K562 (cell line): ENCODE results near the gene AIF1. TPM values are rescaled to one million over a fixed set of nuclear protein-coding genes. Genes with fewer than 3 reads are reported as not detected.

Experiments
- ESRRB ChIP-seq: fragments of 250-450 bp; sonication (Bioruptor Pico); IDR thresholded peaks from 2 replicates; pipeline ENCODE4 v1.5.0; 2020; ENCODE audit warnings: mild to moderate bottlenecking, moderate library complexity, borderline replicate concordance
- GTF2A2 ChIP-seq: IDR thresholded peaks from 2 replicates; pipeline ENCODE4 v1.6.1; 2016; ENCODE audit warnings: mild to moderate bottlenecking, missing genetic modification characterization, missing compliant biosample characterization
- NFATC3 ChIP-seq: fragments of 450-650 bp; IDR thresholded peaks from 2 replicates; pipeline ENCODE4 v1.6.1; 2017; ENCODE audit warnings: mild to moderate bottlenecking
- NFE2L1 ChIP-seq: fragments of 450-650 bp; IDR thresholded peaks from 2 replicates; pipeline ENCODE4 v1.6.1; 2016; ENCODE audit warnings: missing genetic modification characterization, low read depth, mild to moderate bottlenecking, missing compliant biosample characterization, moderate library complexity, borderline replicate concordance
- PCBP1 ChIP-seq: fragments of 200-400 bp; formaldehyde crosslinking; IDR thresholded peaks from 2 replicates; pipeline ENCODE4 v1.6.1; 2018; ENCODE audit warnings: mild to moderate bottlenecking, low read depth, low read length; ENCODE audit not compliant: poor library complexity, severe bottlenecking
- STAG1 ChIP-seq: sonication (generic); formaldehyde crosslinking; IDR thresholded peaks from 2 replicates; pipeline ENCODE4 v1.5.0; 2020; ENCODE audit warnings: missing genetic modification reagents, borderline replicate concordance
- TGIF2 ChIP-seq: sonication (generic); formaldehyde crosslinking; IDR thresholded peaks from 2 replicates; pipeline ENCODE4 v1.8.1; 2022; ENCODE audit warnings: mild to moderate bottlenecking, missing genetic modification reagents, moderate library complexity
- ZNF263 ChIP-seq: sonication (generic); formaldehyde crosslinking; IDR thresholded peaks from 2 replicates; pipeline ENCODE4 v1.8.0; 2022; ENCODE audit warnings: mild to moderate bottlenecking, missing genetic modification reagents, borderline replicate concordance
- polyA plus RNA-seq, 8 experiments: library from polyadenylated mRNA; depleted of rRNA in 4 of 8; stranded (reverse) in 5 of 8; unstranded in 3 of 8; fragments of >200 nt; fragmentation: Nextera tagmentation in 2 of 8; fragmentation: Illumina TruSeq in 1 of 8; extraction: Ambion mirVana in 2 of 8; extraction: Trizol in 1 of 8; gene quantifications; 2 replicates each; pipeline versions ENCODE4 v1.2.1 to v1.2.3, GENCODE V29; 2011 to 2014; ENCODE audit warnings: inconsistent platforms in 1 of 8, missing spikeins in 1 of 8
- total RNA-seq, 7 experiments: library from RNA; depleted of rRNA in 6 of 7; stranded (reverse); fragments of >200 nt in 6 of 7; fragmentation: Illumina TruSeq in 2 of 7; extraction: Trizol in 2 of 7; gene quantifications; 2 replicates each; pipeline versions ENCODE4 v1.2.1 to v1.2.3, GENCODE V29; 2011 to 2021; ENCODE audit warnings: low replicate concordance in 1 of 7
- TF ChIP-seq, protein P1 (sequence below), 2 experiments: IDR thresholded peaks; 2 replicates each; pipeline ENCODE4 v1.6.1; 2011; ENCODE audit warnings: borderline replicate concordance in 1 of 2, control low read depth in 1 of 2, low read depth in 1 of 2, low read length in 1 of 2, mild to moderate bottlenecking in 1 of 2, mixed read lengths in 1 of 2, moderate library complexity in 1 of 2; ENCODE audit not compliant: insufficient read depth in 1 of 2, insufficient read length in 1 of 2, poor library complexity in 1 of 2, severe bottlenecking in 1 of 2; ENCODE audit errors: extremely low read depth in 1 of 2
- TF ChIP-seq, protein P2 (sequence below): fragments of 250-450 bp; sonication (Bioruptor Pico); IDR thresholded peaks from 2 replicates; pipeline ENCODE4 v1.5.0; 2022; ENCODE audit warnings: mild to moderate bottlenecking
- TF ChIP-seq, protein P3 (sequence below), 2 experiments: fragments of 450-650 bp; IDR thresholded peaks; 2 replicates each; pipeline ENCODE4 v1.6.1; 2016
- TF ChIP-seq, protein P4 (sequence below): fragments of 200-800 bp; sonication (Bioruptor generic); IDR thresholded peaks from 2 replicates; pipeline ENCODE4 v1.6.1; 2017; ENCODE audit warnings: missing genetic modification characterization, missing compliant biosample characterization
- TF ChIP-seq, protein P5 (sequence below), 3 experiments: fragments of 200-800 bp in 1 of 3; fragments of 250-450 bp in 1 of 3; fragments of 450-650 bp in 1 of 3; sonication (Bioruptor Pico) in 1 of 3; sonication (Bioruptor generic) in 1 of 3; formaldehyde crosslinking in 1 of 3; IDR thresholded peaks; 2 replicates each; pipeline versions ENCODE4 v1.6.1 to v1.8.0; 2016 to 2022; ENCODE audit warnings: mild to moderate bottlenecking in 2 of 3, missing genetic modification characterization in 2 of 3, missing compliant biosample characterization in 1 of 3, moderate library complexity in 1 of 3

The AIF1 gene
- total and polyA plus RNA-seq, 9 of the 15 experiments (the other 6 are each of a cell fraction or from before 2014, with no cell fraction given): 9.4 to 33.4 (median 19.4) TPM

DNA sequence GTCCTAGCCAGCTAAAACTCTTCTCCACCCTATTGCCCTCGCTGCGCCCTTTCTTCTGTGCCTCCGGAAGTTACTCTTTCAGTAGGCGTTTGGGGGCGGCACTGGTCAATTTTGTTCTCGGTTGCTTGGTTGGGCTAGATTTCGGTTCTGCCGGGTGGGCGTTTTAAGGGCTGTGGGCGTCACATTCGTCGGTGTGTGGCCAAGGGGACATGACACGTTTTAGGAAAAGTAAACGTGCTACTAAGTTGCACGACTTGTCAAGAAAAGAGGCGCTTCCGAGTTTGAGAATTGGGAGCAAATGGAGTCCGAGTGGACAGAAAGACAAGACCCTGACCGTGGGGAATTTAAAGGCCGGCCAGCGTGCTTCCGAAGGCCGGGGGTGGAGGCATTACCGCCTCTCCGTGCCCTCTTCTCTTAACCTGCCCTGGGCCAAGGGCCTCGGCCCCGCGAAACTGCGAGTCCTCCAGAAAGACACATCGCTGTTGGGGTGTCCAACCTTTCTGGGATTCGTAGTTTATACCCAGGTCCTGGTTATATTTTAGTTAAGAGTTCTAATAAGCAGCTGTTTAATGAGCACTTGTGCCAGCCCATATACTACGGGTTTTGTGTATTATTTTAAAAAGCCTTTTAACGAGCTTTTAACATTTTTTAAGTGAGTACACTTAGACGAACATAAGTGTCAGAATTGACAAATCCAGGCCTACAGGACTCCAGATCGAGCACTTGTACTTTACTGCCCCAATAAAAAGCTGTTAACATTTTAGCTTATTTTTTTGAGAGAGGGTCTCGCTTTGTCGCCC lies 38.1 kb downstream of the AIF1 start (continued):
- TF ChIP-seq, protein P1, sequence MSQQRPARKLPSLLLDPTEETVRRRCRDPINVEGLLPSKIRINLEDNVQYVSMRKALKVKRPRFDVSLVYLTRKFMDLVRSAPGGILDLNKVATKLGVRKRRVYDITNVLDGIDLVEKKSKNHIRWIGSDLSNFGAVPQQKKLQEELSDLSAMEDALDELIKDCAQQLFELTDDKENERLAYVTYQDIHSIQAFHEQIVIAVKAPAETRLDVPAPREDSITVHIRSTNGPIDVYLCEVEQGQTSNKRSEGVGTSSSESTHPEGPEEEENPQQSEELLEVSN (IDR thresholded peaks at IDR 0.05; ENCODE audit: borderline replicate concordance in 1 of 2, extremely low read depth in 1 of 2, insufficient read depth in 1 of 2, insufficient read length in 1 of 2, low read depth in 1 of 2, low read length in 1 of 2, poor library complexity in 1 of 2, severe bottlenecking in 1 of 2): peak; percentile 29 to 70
- TF ChIP-seq PCBP1: no peak
- no peak; the same call in 1 of the 2 replicates for TF ChIP-seq ZNF263
- TF ChIP-seq NFE2L1 (tag): no peak
- TF ChIP-seq, protein P2, sequence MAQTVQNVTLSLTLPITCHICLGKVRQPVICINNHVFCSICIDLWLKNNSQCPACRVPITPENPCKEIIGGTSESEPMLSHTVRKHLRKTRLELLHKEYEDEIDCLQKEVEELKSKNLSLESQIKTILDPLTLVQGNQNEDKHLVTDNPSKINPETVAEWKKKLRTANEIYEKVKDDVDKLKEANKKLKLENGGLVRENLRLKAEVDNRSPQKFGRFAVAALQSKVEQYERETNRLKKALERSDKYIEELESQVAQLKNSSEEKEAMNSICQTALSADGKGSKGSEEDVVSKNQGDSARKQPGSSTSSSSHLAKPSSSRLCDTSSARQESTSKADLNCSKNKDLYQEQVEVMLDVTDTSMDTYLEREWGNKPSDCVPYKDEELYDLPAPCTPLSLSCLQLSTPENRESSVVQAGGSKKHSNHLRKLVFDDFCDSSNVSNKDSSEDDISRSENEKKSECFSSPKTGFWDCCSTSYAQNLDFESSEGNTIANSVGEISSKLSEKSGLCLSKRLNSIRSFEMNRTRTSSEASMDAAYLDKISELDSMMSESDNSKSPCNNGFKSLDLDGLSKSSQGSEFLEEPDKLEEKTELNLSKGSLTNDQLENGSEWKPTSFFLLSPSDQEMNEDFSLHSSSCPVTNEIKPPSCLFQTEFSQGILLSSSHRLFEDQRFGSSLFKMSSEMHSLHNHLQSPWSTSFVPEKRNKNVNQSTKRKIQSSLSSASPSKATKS (CRISPR knock-in tag): peak; percentile 58; the same call in 1 of the 2 replicates
- TF ChIP-seq, protein P3, sequence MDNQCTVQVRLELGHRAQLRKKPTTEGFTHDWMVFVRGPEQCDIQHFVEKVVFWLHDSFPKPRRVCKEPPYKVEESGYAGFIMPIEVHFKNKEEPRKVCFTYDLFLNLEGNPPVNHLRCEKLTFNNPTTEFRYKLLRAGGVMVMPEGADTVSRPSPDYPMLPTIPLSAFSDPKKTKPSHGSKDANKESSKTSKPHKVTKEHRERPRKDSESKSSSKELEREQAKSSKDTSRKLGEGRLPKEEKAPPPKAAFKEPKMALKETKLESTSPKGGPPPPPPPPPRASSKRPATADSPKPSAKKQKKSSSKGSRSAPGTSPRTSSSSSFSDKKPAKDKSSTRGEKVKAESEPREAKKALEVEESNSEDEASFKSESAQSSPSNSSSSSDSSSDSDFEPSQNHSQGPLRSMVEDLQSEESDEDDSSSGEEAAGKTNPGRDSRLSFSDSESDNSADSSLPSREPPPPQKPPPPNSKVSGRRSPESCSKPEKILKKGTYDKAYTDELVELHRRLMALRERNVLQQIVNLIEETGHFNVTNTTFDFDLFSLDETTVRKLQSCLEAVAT (IDR thresholded peaks at IDR 0.05): peak; percentile 90; a peak in 3 of 4 replicates
- TF ChIP-seq ESRRB: peak; percentile 77
- peak; percentile 79 for TF ChIP-seq NFATC3
- TF ChIP-seq GTF2A2 (tag): peak; percentile 78
- TF ChIP-seq STAG1 (CRISPR knock-in tag): no peak
- TF ChIP-seq, protein P4, sequence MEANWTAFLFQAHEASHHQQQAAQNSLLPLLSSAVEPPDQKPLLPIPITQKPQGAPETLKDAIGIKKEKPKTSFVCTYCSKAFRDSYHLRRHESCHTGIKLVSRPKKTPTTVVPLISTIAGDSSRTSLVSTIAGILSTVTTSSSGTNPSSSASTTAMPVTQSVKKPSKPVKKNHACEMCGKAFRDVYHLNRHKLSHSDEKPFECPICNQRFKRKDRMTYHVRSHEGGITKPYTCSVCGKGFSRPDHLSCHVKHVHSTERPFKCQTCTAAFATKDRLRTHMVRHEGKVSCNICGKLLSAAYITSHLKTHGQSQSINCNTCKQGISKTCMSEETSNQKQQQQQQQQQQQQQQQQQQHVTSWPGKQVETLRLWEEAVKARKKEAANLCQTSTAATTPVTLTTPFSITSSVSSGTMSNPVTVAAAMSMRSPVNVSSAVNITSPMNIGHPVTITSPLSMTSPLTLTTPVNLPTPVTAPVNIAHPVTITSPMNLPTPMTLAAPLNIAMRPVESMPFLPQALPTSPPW (CRISPR knock-in tag): no peak
- TF ChIP-seq, protein P5, sequence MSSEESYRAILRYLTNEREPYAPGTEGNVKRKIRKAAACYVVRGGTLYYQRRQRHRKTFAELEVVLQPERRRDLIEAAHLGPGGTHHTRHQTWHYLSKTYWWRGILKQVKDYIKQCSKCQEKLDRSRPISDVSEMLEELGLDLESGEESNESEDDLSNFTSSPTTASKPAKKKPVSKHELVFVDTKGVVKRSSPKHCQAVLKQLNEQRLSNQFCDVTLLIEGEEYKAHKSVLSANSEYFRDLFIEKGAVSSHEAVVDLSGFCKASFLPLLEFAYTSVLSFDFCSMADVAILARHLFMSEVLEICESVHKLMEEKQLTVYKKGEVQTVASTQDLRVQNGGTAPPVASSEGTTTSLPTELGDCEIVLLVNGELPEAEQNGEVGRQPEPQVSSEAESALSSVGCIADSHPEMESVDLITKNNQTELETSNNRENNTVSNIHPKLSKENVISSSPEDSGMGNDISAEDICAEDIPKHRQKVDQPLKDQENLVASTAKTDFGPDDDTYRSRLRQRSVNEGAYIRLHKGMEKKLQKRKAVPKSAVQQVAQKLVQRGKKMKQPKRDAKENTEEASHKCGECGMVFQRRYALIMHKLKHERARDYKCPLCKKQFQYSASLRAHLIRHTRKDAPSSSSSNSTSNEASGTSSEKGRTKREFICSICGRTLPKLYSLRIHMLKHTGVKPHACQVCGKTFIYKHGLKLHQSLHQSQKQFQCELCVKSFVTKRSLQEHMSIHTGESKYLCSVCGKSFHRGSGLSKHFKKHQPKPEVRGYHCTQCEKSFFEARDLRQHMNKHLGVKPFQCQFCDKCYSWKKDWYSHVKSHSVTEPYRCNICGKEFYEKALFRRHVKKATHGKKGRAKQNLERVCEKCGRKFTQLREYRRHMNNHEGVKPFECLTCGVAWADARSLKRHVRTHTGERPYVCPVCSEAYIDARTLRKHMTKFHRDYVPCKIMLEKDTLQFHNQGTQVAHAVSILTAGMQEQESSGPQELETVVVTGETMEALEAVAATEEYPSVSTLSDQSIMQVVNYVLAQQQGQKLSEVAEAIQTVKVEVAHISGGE (CRISPR knock-in tag; IDR thresholded peaks at IDR 0.05): no peak
- no peak for TF ChIP-seq TGIF2
